Fibroblast of villous mesenchyme (primary cell): ENCODE data around the gene KLHL15. TPM values are rescaled to one million over a fixed set of nuclear protein-coding genes. Genes with fewer than 3 reads are reported as not detected.

Experiments used
- DNase-seq: peaks from one replicate; pipeline ENCODE4 v3.0.0-alpha.2; 2010; ENCODE audit warnings: low read depth
- H3K4me3 ChIP-seq: 2 replicates; pipeline ENCODE4 v1.5.1; 2011; ENCODE audit warnings: low read depth, mild to moderate bottlenecking, low read length
- total RNA-seq: library from RNA; depleted of rRNA; stranded (reverse); fragments of >200 nt; gene quantifications from 2 replicates; pipeline ENCODE4 v1.2.3, GENCODE V29; 2012
- TF ChIP-seq, protein P1 (sequence below): IDR thresholded peaks from 2 replicates; pipeline ENCODE4 v1.5.1; 2012; ENCODE audit warnings: low read depth, mild to moderate bottlenecking, low read length; ENCODE audit not compliant: insufficient read depth

Gene KLHL15
- total RNA-seq, 1 donor, result 12.5 TPM

DNA sequence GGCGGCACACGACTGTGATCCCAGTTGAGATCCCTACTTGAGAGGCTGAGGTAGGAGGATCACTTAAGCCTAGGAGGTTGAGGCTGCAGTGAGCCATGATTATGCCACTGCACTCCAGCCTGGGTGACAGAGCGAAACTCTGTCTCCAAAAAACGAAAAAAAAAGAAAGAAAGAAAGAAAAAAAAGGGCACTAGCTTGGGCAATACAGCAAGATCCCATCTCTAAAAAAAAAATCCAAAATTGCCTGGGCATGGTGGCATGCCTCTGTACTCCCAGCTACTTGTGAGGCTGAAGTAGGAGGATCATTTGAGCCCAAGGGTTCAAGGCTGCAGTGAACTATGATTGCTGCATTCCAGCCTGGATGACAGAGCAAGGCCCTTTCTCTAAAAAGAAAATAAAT, 10.7 kb upstream of the KLHL15 start:
- TF ChIP-seq, protein P1, sequence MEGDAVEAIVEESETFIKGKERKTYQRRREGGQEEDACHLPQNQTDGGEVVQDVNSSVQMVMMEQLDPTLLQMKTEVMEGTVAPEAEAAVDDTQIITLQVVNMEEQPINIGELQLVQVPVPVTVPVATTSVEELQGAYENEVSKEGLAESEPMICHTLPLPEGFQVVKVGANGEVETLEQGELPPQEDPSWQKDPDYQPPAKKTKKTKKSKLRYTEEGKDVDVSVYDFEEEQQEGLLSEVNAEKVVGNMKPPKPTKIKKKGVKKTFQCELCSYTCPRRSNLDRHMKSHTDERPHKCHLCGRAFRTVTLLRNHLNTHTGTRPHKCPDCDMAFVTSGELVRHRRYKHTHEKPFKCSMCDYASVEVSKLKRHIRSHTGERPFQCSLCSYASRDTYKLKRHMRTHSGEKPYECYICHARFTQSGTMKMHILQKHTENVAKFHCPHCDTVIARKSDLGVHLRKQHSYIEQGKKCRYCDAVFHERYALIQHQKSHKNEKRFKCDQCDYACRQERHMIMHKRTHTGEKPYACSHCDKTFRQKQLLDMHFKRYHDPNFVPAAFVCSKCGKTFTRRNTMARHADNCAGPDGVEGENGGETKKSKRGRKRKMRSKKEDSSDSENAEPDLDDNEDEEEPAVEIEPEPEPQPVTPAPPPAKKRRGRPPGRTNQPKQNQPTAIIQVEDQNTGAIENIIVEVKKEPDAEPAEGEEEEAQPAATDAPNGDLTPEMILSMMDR, result no peak
- H3K4me3 ChIP-seq, result no peak overlapping the region
- DNase-seq, result no peak

DNA sequence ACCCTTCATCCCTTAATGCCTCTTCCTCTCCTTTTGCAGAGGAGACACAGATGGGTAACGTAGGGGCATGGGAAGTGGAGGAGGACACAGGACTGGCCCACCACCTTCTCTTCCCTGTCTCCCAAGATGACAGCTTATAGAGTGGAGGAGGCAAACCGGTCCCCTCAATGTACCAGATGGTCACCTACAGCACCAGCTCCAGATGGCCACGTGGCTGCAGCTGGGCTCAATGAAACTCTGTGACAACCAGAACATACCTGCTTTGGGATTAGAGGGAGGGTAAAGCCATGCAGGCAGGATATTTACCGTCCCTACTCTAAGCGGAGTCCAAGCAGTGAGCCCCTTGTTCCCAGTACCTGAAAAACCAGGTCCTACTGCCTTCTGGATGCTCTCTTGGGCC, 7.5 kb upstream of the KLHL15 start:
- H3K4me3 ChIP-seq, result no peak overlapping the region
- no peak for DNase-seq
- TF ChIP-seq, protein P1, result no peak

DNA sequence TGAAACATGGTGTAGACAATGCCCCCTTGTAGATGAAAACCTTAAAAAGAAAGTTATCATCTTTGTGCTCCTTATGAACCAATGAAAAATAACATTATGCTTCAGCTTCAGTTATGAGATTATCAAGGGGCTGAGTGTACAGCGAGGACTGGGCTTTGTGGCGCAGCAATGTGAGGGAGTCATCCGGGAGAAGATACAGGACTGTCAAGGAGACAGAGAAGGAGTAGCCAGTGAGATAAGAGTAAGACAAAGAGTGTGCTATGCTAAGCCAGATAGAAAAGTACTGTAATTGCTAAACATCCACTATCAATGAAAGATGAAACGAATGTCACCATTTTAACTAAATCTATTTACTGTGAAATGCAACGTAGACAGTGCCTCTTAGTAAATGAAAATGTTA, 3.6 kb upstream of the KLHL15 start:
- TF ChIP-seq, protein P1, result no peak
- DNase-seq, result no peak
- no peak overlapping the region for H3K4me3 ChIP-seq

DNA sequence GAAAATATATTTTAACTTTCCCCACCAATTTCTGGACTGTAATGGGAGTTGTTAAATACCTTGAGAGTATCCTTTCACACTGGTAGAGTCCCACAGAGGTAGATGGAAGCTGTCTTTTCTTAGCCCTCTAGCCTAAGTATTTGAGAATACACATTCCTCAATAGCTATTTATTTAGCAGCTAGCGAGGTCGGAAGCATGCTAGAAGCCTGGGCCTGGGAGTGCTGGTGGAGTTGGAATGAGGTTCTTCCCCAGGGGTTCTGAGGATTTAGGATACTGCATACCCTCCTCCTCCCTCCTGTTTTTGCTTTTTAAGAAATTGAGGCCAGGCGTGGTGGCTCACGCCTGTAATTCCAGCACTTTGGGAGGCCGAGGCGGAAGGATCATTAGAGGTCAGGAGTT, 999 bp upstream of the KLHL15 start:
- no peak for DNase-seq
- TF ChIP-seq, protein P1, result no peak
- no peak overlapping the region for H3K4me3 ChIP-seq

DNA sequence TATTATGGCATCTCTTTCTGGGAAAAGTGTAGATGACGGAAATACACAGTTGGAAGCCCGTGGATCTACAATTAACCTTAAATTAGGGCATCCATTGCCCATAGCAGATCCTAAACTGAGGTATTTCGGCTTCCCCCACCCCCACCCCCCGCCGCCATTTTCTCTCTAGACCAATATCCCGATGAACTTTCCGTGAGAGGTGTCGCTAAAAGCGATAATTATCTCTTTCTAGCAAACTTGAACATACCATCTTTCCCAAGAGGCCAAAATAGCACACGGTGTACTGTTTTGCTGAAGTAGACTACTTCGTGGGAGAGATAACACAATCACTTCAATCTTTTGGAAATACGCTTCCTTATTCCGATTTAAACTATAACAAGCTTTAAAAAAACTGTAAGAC, 554 bp downstream of the KLHL15 start:
- TF ChIP-seq, protein P1, result no peak
- DNase-seq, result peak; percentile 63
- H3K4me3 ChIP-seq, result peak overlapping the region; percentile 74

DNA sequence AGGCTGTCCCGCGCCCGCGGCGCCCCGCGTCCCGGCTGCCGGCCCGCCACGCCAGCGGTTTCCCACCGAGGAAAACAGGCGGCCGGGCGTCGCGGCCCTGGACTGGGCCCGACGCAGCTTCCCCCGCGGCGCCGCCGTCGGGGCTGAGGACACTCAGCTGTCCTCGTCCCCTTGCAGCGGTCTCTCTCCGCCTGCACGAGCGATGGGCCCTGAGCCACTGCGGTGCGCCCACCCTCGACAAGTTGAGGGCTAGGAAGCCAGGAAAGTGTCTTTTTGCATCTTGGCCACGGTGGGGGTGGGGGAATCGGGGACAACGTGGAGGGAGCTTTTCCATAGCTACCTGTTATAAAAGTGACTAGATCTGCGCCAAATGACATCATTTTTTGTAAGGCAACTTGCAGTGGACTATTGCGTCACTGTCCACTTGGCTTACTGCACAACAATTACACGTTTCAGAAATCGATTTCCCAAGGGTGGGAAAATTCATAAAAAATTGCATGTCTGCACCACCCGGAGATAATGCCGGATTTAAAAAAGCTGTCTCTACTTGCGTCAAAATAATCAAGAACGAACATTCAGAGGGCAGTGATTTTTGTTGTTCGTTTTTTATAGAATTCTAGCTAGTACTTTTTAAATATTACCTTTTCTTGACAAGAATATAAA, 1.1 kb downstream of the KLHL15 start:
- TF ChIP-seq, protein P1, result no peak
- H3K4me3 ChIP-seq, result peak overlapping the region; percentile 74
- DNase-seq, result peak; percentile 85
